HG03457 (cell line): Measurements from ENCODE around the gene ACACA.
A peak's percentile ranks its signal among the peaks of the same experiment; 100 is the strongest.
"Not testable (repeated sequence)": the region's sequence is repeated elsewhere in the genome, so short reads cannot be mapped to it uniquely, and the experiment has no call there.

Experiments used
- ATAC-seq: cut with Tn5 transposase; IDR thresholded peaks from one replicate; pipeline ENCODE4 v1.9.1; 2021; ENCODE audit warnings: moderate number of reproducible peaks; ENCODE audit not compliant: unreplicated experiment

ACACA gene

DNA sequence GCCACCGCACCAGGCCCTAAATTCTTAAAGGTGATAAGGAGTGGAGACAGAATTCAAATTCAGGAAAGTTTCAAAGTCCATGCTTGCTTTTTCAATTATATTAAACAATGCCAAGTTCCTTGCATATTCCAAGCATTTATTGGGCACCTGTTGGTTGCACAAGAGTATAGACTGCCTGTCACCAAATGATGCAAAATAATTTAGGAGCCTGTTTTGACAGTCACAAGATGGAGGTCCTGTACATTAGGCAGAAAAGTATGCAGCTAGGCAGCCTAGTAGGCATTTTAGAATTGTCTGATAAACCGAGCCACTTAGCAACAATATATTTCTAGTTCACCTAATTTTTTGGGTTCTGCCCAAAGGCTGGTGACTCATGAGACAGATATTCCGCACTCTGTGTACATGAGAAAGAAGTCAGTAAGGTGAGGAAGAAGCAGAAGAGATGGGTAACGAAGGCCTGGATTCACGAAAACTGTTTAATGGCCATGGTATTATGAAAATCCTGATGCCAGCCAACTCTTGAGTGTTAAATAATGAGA is 7.3 kb downstream of the ACACA start:
- no peak for ATAC-seq

DNA sequence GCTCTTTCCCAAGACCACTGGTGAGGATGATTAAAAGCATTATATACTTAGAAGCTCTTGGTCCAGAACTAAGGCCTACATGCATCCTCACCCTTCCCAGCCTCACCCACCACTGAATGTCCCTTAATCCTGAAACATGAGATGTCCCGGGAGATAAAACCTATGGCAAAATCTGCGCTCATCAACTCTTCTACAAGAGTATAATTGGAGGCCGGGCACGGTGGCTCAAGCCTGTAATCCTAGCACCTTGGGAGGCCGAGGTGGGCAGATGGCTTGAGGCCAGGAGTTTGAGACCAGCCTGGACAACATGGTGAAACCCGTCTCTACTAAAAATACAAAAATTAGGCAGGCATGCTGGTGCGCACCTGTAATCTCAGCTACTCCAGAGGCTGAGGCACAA is 13.3 kb downstream of the ACACA start:
- no peak for ATAC-seq

DNA sequence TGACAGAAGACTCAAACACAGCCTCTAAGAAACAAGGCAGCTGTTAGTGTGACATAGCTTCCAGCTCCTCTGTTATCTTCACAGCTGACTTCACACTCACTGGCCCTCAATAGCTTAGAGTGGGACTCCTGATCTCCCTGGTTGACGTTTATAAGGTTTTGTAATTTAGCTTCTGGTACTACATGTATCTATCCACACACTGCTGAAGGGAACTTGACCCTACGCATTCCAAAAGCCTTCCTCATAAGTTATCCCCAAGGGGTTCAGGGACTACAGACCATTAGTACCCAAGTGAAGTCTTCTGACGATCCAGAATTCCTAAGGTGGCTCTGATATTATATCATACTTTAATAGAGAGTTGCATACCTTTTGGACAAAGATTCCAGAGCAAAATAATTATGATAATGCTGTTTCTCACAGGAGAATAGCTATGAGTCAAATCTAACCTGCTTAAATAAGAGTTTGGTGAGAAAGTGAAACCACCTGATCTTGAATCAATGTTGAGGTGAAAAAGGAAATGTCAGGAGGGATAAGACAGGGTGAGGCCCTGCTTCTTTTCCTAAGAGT is 14.5 kb downstream of the ACACA start:
- ATAC-seq, result no peak

DNA sequence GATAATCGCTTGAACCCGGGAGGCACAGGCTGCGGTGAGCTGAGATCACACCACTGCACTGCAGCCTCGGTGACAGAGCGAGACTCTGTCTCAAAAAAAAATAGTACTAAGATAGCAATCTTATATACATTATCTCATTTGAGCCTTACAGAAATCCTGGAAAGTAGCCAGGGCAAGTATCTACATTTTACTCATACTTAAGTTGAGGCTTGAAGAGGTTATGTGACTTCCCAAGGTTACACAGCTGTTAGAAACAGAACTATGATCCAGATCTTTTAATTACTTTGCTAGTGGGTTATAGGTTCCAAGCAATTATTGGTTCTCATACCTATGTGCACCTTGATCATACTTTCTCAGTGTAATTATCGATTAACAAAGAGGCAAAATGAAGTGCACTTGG is 15.5 kb downstream of the ACACA start:
- no peak for ATAC-seq

DNA sequence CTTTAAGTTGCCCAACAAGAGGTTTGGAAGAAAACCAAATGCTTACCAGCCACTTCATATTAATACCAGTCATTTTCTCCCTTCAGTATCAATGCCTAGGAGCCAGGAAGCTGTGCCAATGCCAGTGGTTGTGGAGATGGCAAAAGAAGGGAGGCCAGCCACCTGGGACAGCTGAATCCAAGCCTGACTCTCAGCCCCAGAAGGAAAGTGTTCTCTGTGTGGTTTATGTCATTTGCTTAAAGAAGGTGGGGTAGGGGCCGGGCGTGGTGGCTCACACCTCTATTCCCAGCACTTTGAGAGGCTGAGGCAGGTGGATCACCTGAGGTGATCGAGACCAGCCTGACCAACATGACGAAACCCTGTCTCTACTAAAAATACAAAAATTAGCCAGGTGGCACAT is 17.5 kb downstream of the ACACA start:
- no peak for ATAC-seq

DNA sequence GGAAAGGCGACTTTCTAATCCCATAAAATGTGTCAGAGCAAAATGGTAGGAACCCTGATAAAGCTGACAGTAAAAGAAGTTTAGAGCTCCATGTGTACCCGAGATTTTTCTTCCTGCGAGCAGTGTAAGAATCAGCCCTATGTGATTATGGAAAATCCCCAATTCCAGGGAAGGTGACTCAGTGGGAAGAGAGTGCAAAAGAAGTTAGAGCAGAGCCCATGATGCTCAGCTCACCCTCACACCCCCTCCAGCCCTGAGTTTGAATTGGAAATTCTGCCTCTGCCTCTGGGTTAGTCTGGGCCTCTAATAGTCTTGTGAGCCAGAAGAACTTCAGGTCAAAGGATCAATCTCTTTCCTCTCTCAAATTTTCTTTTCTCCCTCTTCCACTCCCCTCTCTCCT is 18.4 kb downstream of the ACACA start:
- ATAC-seq, result no peak

DNA sequence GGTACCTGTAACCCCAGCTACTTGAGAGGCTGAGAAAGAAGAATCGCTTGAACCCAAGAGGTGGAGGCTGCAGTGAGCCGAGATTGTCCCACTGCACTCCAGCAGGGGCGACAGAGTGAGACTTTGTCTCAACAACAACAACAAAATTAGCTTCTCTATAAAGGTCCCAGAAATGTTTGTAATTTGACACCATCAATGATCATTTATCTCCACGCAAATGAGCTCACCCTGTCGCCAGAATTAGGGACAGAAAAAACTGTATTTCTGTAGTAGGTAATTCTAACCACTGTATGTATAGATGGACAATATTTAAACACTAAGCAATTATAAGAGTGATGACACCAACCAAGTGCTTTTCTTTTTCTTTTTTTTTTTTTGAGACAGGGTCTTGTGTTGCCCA is 20.2 kb downstream of the ACACA start:
- no peak for ATAC-seq

DNA sequence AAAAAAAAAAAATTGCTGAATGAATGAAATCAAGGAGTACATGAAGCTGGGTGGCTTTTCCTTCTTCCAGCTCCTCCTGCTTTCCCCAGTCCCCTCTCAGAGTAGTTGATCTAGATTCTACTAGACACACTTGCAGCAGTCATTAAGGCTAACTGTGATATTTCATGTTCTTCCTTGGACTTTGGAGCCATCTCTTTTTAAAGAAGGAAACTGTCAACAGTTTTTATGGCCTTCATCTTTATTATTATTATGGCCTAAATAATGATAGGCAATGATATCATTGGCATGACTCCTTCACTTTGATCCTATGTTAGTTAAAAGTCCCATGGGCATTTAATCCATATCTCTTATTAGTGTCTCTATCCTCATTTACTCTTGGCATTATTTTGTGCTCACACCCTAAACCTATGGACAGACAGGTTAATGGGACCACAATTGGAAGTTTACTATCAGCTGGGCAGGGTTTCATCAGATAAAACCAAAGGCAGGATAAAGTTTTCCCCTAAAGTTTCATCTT is 21.1 kb downstream of the ACACA start:
- no peak for ATAC-seq

DNA sequence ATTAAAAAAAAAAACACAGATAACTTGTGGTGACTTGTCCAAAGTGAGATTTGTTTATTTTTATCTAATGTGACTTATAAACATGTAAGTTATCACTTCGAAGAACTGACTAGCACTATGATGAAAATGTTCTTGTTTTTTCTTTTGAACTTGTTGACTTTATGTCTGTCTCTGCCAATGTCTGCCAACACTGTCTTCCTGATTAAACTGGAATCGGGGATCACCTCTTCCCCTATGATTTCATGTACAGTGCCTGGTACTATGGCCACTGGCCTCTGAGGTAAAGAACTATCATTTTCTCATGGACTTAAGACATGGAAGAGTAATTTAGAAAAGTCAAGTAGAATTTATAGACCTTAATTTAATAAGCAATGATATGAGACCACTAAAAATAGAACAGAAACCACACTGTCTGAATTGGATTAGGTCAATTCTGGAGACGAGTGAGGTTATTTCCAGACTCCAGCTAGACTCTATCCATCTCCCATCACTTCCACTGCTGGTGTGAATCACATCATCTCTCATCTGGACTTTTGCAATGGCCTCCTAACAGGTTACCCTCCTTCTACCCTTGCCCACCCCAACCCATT is 22.0 kb downstream of the ACACA start:
- no peak for ATAC-seq

DNA sequence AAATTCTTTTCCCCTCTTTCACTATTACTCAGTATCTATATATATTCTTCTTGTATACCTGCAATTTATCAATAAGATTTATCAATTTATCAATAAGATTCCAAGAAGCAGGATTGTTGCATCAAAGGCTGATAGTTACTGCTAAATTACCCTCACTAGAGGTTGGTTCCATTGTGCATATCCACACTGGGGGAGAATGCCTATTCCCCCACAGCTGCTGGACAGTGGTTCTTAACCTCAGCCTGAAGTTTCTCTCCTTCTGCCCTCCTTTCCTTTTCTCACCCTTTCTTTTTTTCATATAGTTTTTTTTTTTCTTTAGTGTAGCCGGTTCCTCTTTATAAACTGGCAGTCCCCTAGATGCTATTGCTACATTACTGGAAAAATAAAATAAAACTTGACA is 24.6 kb downstream of the ACACA start:
- no peak for ATAC-seq

DNA sequence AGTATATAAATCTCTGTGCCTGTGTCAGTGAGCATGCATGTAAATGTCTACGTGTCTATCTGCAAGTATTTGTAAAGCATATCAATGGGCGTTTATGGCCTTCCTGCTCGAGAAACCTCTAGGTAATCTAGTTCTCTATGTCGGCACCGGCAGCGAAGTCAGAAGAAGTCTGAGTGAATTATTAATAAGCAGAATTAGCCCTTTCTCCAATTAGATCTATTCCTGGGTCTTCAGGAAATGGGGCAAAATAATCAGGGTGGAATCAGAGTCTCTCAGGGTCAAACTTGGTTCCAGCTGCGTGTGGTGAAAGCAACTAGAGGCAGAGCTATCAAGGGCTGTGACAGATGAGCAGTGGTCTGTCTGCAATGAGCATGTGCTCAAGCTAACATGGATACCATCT is 30.9 kb downstream of the ACACA start, which contains the start of gene C17orf78:
Gene C17orf78 (plus strand): TSS at position 280 of the 400 bp plus-strand sequence. CDS start 108 bp downstream, at position 388.
- no peak for ATAC-seq

DNA sequence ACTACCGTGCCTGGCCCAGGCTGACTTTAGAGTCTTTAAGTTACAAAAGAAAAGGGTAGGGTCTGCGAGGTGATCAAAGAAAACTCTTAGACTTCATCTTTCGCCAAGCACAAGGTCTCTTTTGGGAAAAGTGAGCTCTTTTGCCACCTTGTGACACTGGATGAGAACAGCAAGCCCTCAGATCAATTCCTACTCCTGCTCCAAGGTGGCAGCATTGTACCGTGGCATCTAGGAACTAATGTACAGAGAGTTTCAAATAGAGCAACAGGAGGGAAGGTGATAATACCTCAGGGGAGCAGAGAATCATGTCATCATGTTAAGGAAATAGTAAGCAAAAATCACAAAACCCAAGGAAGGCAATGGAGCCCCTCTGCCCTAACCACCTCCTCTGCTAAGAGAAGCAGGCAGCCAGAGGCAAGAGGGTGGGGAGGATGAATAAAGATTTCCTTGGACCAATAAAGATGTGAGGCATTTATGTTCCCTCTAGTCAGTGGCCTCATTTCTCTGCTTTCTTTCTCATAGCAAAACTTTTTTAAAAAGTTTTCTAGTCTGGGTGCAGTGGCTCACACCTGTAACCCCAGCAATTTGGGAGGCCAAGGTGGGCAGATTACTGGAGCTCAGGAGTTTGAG is 33.0 kb downstream of the ACACA start:
- no peak for ATAC-seq

DNA sequence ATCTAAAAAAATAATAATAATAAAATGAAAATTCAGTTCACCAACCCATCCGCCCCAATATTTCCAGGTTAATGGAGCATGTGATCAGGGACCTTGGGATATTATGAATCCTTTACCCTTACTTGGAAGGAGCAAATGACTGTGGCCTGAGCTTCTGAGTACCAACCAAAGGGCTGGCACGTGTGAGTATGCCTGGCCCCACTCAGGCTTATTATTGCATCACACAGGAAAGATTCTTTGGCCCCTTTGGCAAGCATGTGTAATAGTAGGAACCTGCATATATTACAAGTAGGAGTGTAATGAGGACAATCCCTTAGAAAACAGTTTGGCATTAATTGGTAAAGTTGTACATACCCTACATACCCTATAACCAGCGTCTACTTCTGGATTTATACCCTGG is 38.1 kb downstream of the ACACA start:
- ATAC-seq, result no peak

DNA sequence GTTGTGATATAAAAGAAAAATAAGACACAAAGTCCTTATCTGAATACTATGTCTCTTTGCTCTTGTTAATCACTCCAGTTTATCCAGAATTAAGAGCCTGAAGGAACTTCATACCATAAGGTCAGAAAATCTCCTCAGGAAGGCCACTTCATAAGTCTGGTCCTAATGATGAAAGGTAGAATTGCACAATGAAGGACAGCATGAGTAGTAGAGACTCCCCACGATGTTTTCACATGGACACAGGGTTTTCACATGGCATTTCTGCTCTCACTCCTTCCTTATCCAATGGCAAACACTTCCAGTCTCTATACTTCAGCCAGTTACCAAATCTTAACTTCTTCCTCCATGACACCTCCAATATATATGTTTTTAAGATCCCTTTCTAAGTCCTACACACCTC is 41.0 kb downstream of the ACACA start:
- ATAC-seq, result no peak

DNA sequence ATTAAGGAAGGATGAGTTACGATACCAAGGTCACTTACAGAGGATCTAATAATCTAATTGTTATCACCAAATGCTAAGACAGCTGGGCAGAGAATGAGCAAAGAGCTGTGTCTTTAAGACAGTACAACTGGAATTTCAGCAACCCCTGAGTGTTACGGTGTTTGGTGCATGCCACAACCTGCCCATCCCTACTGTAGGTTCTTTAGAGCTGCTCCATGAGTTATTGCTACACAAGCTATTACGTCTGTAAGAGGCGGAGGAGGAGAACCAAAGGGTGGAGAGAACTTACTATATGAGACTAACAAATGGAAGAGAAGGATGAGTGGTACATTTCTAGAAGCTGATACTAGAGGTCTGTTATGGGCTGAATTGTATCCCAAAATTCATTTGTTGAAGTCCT is 45.1 kb downstream of the ACACA start:
- ATAC-seq, result no peak

DNA sequence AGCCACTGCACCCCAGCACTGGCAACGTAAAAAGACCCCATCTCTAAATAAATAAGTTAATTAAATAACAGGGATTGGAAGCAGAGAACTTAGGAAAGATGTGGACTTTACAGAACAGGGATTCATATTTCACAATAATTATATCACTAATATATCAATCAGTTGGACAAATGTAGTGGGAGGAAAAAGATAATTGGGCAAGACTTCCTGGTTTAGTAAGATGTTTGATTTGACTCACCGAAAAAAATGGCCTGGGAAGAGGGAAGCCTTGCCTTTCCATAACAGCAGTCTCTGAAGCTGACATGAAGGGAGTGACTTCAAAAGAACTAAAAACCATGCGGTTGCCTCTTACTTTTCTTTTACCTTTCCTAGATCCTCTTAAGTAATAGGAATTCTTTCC is 46.0 kb downstream of the ACACA start:
- ATAC-seq, result no peak

DNA sequence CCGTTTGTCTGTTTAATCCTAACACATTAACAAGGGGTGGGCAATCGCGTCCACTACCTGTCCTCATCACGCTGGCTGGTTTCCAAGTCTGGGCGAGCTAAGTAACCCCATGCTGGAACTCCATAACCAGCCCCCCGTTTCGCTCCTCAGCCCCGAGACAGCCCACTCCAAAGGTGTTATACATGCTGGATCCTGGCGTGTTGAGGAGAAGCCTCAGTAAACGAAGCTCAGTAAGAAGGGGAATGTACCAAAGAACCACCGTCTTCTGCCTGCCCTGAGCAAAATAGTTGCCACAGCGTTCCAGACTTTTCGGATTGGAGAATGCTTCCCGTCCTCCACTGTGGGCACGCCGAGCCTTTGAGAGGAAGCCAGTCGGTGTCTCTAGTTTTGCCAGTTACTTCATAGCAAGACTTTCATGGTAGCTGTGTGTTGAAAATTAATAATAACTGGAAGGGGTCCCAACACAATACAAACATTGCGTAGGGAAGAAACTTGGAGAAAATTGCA is 46.9 kb downstream of the ACACA start:
- ATAC-seq, result no peak

DNA sequence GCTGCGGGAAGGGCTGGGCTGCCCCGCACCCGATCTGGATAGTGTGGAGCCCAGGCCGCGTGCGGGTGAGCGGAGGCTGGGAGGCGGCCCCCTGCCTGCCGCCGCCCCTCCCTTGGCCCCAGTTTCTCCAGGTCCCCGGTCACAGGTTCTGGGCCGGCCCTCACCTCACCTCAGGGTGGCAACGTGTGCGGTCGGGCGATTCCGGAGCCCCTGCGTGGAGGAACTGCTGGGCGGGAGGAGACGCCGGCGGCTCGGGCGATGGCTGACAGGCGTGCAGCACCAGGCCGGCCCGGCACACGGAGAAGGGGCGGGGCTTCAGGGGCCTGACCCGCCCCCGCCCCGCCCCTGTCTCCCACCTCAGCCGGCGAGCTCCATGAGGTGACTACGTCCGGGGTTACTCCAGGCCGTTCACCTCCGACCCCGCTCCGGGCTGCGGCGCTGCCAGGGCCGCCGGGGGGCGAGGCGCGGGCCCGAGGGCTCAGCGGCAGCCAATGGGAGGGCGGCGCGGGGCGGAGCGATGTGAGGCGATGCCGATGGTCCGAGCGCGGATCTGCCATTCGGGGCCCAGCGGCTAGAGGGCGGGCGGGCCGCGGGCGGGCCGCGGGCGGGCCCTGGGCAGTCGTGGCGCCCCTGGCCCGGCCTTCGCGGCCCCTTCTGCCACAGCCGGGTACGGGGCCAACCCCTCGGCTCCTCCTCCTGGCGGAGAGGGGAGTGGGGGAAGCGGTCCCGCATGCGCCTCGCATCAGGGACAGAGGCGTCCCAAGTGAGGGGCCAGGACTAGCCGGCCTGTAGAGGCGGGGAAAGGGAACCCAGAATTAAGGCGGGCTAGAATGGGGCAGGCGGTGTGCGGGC is 47.6 kb downstream of the ACACA start:
- ATAC-seq, result peak; percentile 90

DNA sequence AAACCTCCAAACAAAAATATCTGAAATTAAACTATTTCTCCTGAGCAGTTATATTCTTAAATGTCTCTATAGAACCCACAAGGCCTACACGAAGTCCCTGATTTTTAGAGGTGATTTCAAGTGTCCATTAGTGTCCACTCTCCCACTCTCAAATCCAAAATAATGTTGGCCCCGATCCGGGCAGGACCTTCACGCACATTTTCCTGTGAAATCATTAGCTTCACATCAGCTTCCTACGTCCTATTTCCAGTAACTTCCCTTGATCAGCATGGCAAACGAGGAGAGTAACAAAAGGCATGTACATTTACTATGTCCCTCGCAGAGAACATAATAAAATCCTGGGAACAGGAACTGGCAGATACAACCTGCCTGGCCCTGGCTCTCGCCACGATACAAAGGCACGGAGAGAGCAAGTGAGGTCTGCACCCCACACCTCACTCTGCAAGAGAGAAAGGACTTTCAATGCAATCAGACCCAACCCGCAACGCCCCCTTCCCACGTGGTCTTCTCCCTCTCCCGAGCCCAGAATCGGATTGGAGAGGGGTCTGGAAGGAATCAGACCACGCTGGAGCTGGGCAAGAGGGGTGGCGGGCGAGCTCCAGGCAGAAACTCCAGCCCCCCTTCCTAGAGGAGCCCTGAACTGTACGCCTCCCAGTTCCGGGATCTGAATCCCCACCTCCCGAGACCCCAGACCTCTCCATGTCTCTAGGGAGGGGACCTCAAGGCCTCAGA is 48.4 kb downstream of the ACACA start:
- ATAC-seq, result no peak

DNA sequence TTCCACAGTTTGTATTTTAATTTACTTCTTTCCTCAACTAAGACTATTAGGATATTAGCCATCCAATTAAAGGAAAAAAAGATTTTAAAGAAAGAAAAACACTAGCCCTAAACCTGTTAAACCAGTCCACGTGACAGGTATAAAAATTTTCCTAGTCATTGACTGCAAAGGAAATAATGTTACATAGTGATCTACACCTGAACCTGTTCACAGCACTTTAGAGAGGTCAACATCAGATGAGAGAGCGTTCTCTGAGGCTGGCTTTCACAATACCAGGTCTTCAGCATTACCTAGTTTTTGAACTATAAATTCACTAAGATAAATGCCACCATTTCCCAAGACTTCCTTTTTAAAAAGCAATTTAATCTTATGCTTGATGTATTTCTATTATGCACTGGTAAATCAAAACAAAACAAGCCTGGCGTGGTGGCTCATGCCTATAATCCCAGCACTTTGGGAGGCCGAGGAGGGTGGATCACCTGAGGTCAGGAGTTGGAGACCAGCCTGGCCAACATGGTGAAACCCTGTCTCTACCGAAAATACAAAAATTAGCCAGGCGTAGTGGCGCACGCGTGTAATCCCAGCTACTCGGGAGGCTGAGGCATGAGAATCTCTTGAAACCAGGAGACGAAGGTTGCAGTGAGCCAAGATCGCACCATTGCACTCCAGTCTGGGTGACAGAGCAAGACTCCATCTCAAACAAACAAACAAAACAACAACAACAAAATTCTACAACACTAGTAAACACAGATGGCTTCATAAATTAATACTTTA is 49.7 kb downstream of the ACACA start:
- ATAC-seq, result not testable (repeated sequence)
